ENCODE measurements around the gene TEKTIP1. TPM values are rescaled to one million over a fixed set of nuclear protein-coding genes. Genes with fewer than 3 reads are reported as not detected.

TEKTIP1 gene
- total RNA-seq, 1 experiment from 2014 or later: not detected

DNA sequence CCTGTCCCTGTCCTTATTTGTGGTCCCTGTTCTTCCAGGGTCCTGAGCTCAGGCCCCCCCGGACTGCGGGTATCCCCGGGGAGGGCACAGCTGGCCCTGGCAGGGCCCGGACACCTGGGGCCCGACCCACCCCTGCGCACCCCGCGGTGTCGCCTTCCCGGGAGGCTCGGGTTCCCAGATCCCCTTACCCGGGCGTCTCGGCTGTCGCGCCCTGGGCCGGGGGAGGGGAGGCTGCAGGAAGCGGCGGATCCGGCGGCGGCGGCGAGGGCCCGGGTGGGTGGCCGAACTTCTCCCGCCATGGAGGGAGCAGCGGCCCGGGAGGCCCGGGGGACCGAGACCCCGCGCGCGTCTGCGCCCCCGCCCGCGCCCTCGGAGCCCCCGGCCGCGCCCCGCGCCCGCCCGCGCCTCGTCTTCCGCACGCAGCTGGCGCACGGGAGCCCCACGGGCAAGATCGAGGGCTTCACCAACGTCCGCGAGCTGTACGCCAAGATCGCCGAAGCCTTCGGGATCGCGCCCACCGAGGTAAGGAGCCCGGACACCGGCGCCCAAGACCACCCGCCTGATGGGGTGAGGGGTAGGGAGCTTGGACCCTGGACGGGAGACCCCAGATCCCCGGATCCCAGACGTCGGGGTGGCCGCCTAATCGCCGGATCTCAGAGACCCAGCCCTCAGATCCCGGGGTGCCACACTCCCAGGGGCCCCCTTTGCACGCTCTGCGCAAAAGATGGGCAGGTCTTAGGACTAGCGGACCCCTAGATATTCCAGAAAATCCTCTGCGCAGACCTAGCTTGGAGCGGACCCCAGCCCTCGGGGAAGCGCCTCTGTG, 46.5 kb downstream of the TEKTIP1 start, which contains the start of gene GIPC3:
Gene GIPC3, plus strand, starts transcription at position 178 of the 826 bp plus-strand sequence. Its CDS starts 120 bp downstream, at position 298.
- DNase-seq (ENCODE audit: low spot score): no peak

DNA sequence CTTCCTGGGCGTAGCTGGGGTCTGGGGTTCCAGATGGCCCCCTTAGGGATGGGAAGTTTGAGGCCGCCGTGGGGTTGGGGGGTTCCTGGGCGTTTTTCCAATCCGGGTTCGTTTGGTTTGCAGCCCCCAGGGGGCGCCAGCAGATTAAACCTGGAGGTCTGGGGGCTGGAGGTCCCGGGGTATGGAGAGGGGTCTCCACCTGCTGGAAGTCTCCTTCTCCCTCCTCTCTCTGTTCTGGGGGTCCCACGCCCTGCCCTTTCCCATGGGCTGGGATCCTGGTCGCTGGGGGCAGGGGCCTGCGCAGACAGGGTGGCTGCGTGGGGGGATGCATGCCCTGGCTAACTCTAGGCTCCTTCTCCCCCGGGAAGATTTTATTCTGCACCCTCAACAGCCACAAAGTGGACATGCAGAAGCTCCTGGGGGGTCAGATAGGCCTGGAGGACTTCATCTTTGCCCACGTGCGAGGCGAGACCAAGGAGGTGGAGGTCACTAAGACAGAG, 47.2 kb downstream of the TEKTIP1 start:
- no peak for DNase-seq (ENCODE audit: low spot score)

DNA sequence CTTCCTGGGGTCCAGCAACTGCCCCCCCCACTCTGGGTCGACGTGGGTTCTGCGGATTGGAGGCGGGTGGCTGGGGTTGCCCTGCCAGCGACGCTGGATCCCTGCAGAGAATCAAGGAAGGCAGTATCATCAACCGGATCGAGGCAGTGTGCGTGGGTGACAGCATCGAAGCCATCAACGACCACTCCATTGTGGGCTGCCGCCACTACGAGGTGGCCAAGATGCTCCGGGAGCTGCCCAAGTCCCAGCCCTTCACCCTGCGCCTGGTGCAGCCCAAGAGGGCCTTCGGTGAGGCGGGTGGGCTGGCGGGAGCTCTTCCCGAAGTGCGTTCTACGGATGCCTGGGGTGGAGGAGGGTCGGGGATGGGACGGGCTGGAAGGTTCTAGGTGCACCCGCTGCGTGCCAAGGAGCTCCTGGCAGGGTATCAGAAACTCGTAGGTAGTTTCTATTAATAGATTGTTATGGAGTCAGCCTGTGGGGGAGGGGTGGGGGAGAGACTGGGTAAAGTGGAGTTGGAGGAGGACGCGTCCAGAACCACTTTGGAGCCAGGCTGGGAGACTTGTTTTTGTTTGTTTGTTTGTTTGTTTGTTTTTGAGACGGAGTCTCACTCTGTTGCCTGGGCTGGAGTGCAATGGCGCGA, 47.9 kb downstream of the TEKTIP1 start:
- no peak for DNase-seq (ENCODE audit: low spot score)

DNA sequence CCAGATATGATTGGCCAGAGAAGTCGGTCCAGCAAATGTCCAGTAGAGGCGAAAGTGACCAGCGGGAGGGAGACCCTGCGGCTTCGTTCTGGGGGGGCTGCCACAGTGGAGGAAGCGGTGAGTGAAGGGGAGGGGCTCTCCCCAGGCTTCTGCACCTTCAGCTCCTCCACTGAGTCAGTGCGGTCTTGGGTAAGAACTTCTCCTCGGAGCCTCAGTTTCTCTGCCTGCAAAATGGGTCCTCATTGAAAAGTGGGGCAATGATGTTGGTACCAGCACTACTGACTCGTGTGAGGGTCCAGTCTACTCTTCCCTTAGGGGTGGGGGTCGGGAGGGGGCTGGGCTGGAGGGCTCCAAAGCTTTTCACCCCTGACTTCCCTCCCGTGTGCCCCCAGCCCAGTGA, 50.5 kb downstream of the TEKTIP1 start:
- DNase-seq (ENCODE audit: low spot score): no peak

DNA sequence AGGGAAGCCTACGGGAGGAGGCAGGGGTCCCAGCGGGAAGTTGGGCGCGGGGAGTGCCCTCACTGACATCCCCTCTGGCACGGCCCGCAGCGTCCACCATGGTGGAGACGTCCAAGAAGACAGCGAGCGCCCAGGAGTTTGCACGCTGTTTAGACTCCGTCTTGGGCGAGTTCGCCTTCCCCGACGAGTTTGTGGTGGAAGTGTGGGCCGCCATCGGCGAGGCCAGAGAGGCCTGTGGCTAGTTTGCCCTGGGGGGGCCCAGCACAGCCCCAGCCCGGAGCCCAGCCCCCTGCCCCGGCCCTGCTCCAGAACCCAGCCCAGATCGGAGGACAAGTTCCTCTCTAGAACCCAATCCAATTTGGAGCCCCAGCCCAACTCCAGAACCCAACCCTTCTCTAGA, 51.0 kb downstream of the TEKTIP1 start:
- DNase-seq (ENCODE audit: low spot score): no peak

DNA sequence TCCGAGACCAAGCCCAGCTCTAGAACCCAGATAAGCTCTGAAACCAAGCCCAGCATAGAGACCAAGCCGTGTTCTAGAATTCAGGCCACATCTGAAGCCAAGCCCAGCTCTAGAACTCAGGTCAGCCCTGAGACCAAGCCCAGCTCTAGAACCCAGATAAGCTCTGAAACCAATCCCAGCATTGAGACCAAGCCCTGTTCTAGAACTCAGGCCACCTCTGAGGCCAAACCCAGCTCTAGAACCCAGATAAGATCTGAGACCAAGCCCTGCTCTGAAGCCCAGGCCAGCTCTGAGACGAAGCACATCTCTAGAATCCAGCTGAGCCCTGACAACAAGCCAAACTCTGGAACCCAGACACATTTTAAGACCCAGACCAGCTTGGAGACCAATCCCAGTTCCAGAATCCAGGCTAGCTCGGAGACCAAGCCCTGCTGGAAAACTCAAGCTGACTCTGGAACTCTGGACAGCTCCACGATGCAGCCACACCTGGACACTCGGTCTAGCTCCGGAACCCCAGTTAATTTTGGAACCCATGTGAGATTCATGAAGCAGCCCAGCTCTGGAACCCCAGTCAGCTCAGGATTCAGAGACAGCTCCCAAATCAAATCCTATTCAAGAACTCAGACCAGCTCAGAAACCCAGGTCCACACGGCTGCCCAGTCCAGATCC, 52.2 kb downstream of the TEKTIP1 start:
- no peak for DNase-seq (ENCODE audit: low spot score)

DNA sequence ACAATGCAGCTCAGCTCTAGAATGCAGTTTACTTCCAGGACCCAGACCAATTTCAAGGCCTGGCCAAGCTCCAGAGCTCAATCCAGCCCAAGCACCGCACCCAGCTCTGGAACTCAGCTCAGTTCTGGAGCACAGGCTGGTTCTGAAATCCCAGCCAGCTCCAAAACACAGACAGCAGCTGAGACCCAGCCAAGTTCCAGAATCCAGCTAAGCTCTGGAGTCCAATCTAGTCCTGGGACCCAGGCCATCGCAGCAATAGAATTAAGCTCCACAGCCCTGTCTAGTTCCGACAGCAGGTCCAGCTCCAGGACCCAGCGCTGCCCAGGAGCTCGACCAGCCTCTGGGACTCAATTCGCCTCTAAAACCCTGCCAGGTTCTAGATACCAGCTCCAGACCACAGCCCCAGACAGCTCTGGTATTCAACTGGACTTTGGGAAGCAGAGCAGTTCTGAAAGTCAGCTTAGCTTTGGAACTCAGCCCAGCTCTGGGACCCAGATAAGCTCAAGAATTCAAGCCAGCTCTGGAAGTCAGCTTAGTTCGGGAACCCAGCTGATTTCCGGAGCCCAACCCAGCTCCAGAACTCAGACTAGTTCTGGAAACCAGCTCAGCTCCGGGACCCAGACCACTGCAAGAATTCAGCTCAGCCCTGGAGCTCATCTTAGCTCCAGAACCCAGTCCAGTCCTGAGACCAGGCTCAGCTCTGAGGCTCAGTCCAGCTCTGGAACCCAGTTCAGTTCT, 53.1 kb downstream of the TEKTIP1 start:
- DNase-seq (ENCODE audit: low spot score): no peak

DNA sequence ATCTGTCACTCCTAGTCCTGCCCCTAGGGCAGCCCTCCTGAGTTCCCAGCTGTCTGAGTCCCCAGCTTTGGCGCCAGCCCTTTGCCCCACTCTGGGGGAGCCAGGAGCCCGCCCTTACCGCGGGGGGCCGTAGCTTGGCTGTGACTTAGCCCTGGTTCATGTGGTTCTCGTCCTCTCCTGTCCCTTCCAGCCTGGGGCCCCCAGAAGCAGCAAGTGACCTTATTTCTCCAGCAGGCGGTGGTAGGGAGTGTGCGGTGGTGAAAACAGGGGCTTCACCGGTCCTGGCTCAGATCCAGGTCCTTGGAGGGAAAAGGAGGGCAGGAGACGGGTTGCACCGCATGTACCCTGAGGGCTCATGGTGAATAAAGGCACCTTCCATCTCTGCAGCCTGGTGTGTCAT, 54.2 kb downstream of the TEKTIP1 start:
- no peak for DNase-seq (ENCODE audit: low spot score)

Other genes starting within 250 kb of the TEKTIP1 start
- 19.8 and 20.0 TPM in 2 replicates for gene NFIC, start 172.6 kb upstream of the TEKTIP1 start, total RNA-seq (2014; rRNA removed; shearing (Covaris generic))
- gene SMIM24, start 58.6 kb upstream of the TEKTIP1 start, total RNA-seq (2014; rRNA removed; shearing (Covaris generic)): not detected in 2 replicates
- not detected in 2 replicates for gene SMIM44, start 55.7 kb upstream of the TEKTIP1 start, total RNA-seq (2014; rRNA removed; shearing (Covaris generic))
- 6.9 and 11.0 TPM in 2 replicates for gene DOHH, start 38.5 kb upstream of the TEKTIP1 start, total RNA-seq (2014; rRNA removed; shearing (Covaris generic))
- gene FZR1, start 32.9 kb upstream of the TEKTIP1 start, total RNA-seq (2014; rRNA removed; shearing (Covaris generic)): 20.0 and 24.3 TPM in 2 replicates
- gene MFSD12, start 18.4 kb downstream of the TEKTIP1 start, total RNA-seq (2014; rRNA removed; shearing (Covaris generic)): 32.1 and 55.1 TPM in 2 replicates
- gene HMG20B, start 33.8 kb downstream of the TEKTIP1 start, total RNA-seq (2014; rRNA removed; shearing (Covaris generic)): 72.2 and 90.8 TPM in 2 replicates
- gene GIPC3, start 46.3 kb downstream of the TEKTIP1 start, total RNA-seq (2014; rRNA removed; shearing (Covaris generic)): not detected in 2 replicates
- 1.6 TPM in 1 of 2 replicates, not detected in the other for gene TBXA2R, start 67.7 kb downstream of the TEKTIP1 start, total RNA-seq (2014; rRNA removed; shearing (Covaris generic))
- 12.1 and 13.9 TPM in 2 replicates for gene CACTIN, start 87.6 kb downstream of the TEKTIP1 start, total RNA-seq (2014; rRNA removed; shearing (Covaris generic))
- 5.3 and 6.8 TPM in 2 replicates for gene PIP5K1C, start 161.3 kb downstream of the TEKTIP1 start, total RNA-seq (2014; rRNA removed; shearing (Covaris generic))
- gene TJP3, start 169.2 kb downstream of the TEKTIP1 start, total RNA-seq (2014; rRNA removed; shearing (Covaris generic)): 1.5 TPM in 1 of 2 replicates, not detected in the other
- 11.4 and 15.8 TPM in 2 replicates for gene APBA3, start 222.5 kb downstream of the TEKTIP1 start, total RNA-seq (2014; rRNA removed; shearing (Covaris generic))
- 74.4 and 75.7 TPM in 2 replicates for gene MRPL54, start 223.5 kb downstream of the TEKTIP1 start, total RNA-seq (2014; rRNA removed; shearing (Covaris generic))
- not detected in 2 replicates for gene RAX2, start 233.1 kb downstream of the TEKTIP1 start, total RNA-seq (2014; rRNA removed; shearing (Covaris generic))
- gene MATK, start 247.2 kb downstream of the TEKTIP1 start, total RNA-seq (2014; rRNA removed; shearing (Covaris generic)): 0.04 TPM in 1 of 2 replicates, not detected in the other